GM19025 (cell line): Measurements from ENCODE around the gene ATXN2.

Experiments
- ATAC-seq: cut with Tn5 transposase; IDR thresholded peaks from one replicate; pipeline ENCODE4 v1.9.1; 2021; ENCODE audit warnings: mild to moderate bottlenecking, low read depth, moderate library complexity; ENCODE audit not compliant: unreplicated experiment

The ATXN2 gene

GRCh38 chr12:111454311-111454710 lies 144.8 kb downstream of the ATXN2 start:
- no peak for ATAC-seq

- no peak for ATAC-seq
Observed at GRCh38 chr12:111453071-111453989, 145.8 kb downstream of the ATXN2 start.

- ATAC-seq, result no peak
Observed at GRCh38 chr12:111451649-111452129, 147.4 kb downstream of the ATXN2 start.

- ATAC-seq, result no peak
Observed at GRCh38 chr12:111451232-111451631, 147.9 kb downstream of the ATXN2 start.

GRCh38 chr12:111450676-111451075 lies 148.4 kb downstream of the ATXN2 start:
- no peak for ATAC-seq

- no peak for ATAC-seq
Observed at GRCh38 chr12:111448846-111449790, 150.0 kb downstream of the ATXN2 start.

GRCh38 chr12:111448266-111448830 lies 150.8 kb downstream of the ATXN2 start:
- ATAC-seq, result no peak

GRCh38 chr12:111447571-111448265 lies 151.4 kb downstream of the ATXN2 start:
- ATAC-seq, result no peak

GRCh38 chr12:111446631-111447570 lies 152.2 kb downstream of the ATXN2 start:
- no peak for ATAC-seq

- ATAC-seq, result no peak
Observed at GRCh38 chr12:111445726-111446581, 153.2 kb downstream of the ATXN2 start.

GRCh38 chr12:111444925-111445725 lies 154.0 kb downstream of the ATXN2 start:
- peak; percentile 94 for ATAC-seq

- ATAC-seq, result peak; percentile 15
Observed at GRCh38 chr12:111444314-111444924, 154.7 kb downstream of the ATXN2 start.

- no peak for ATAC-seq
Observed at GRCh38 chr12:111443586-111443985, 155.5 kb downstream of the ATXN2 start.

GRCh38 chr12:111443086-111443485 lies 156.0 kb downstream of the ATXN2 start:
- no peak for ATAC-seq

- ATAC-seq, result no peak
Observed at GRCh38 chr12:111442301-111443045, 156.6 kb downstream of the ATXN2 start.
